Osteocyte (in vitro differentiated cells): Measurements from ENCODE around the gene KDM4D. TPM values are rescaled to one million over a fixed set of nuclear protein-coding genes. Genes with fewer than 3 reads are reported as not detected.
"Not testable (repeated sequence)": the region's sequence is repeated elsewhere in the genome, so short reads cannot be mapped to it uniquely, and the experiment has no call there.

Experiments
- DNase-seq: peaks from one replicate; pipeline ENCODE4 v3.0.0; 2021; ENCODE audit warnings: mixed read lengths; ENCODE audit not compliant: unreplicated experiment; ENCODE audit errors: extremely low spot score
- H3K27ac Mint-ChIP-seq: one replicate; pipeline ENCODE4 v1.8.0; 2021; ENCODE audit warnings: mild to moderate bottlenecking, mixed read lengths; ENCODE audit not compliant: unreplicated experiment
- H3K27me3 Mint-ChIP-seq: one replicate; pipeline ENCODE4 v1.8.0; 2021; ENCODE audit warnings: mixed read lengths; ENCODE audit not compliant: unreplicated experiment
- H3K36me3 Mint-ChIP-seq: one replicate; pipeline ENCODE4 v1.8.0; 2021; ENCODE audit warnings: mixed read lengths; ENCODE audit not compliant: unreplicated experiment
- H3K4me1 Mint-ChIP-seq: one replicate; pipeline ENCODE4 v1.8.0; 2021; ENCODE audit warnings: mixed read lengths; ENCODE audit not compliant: unreplicated experiment
- H3K4me3 Mint-ChIP-seq: one replicate; pipeline ENCODE4 v1.8.0; 2021; ENCODE audit warnings: mild to moderate bottlenecking, moderate library complexity, mixed read lengths; ENCODE audit not compliant: unreplicated experiment
- H3K9me3 Mint-ChIP-seq: one replicate; pipeline ENCODE4 v1.8.0; 2021; ENCODE audit warnings: mixed read lengths; ENCODE audit not compliant: unreplicated experiment
- total RNA-seq: library from RNA; stranded (reverse); gene quantifications from 2 replicates; pipeline ENCODE4 v1.2.1, GENCODE V29; 2021
- TF ChIP-seq, protein P1 (sequence below): fragments of 200-600 bp; sonication (generic); IDR thresholded peaks from 2 replicates; pipeline ENCODE4 v1.5.0; 2021; ENCODE audit warnings: antibody characterized with exemption, mild to moderate bottlenecking, moderate library complexity

The KDM4D gene
- total RNA-seq, 1 donor from 2014 or later, result 0.81 TPM

GRCh38 chr11:95024958-95025357, 51.4 kb downstream of the KDM4D start, which contains the start of gene KDM4E:
KDM4E (plus strand) TSS chr11:95025258; CDS start chr11:95025558, 300 bp downstream.
- H3K4me1 Mint-ChIP-seq, result no peaks in the 10 kb centered on the region
- H3K27me3 Mint-ChIP-seq, result no peaks in the 10 kb centered on the region
- TF ChIP-seq, protein P1, sequence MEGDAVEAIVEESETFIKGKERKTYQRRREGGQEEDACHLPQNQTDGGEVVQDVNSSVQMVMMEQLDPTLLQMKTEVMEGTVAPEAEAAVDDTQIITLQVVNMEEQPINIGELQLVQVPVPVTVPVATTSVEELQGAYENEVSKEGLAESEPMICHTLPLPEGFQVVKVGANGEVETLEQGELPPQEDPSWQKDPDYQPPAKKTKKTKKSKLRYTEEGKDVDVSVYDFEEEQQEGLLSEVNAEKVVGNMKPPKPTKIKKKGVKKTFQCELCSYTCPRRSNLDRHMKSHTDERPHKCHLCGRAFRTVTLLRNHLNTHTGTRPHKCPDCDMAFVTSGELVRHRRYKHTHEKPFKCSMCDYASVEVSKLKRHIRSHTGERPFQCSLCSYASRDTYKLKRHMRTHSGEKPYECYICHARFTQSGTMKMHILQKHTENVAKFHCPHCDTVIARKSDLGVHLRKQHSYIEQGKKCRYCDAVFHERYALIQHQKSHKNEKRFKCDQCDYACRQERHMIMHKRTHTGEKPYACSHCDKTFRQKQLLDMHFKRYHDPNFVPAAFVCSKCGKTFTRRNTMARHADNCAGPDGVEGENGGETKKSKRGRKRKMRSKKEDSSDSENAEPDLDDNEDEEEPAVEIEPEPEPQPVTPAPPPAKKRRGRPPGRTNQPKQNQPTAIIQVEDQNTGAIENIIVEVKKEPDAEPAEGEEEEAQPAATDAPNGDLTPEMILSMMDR, result no peak
- H3K4me3 Mint-ChIP-seq, result no peak within 1 kb of the TSS
- H3K27ac Mint-ChIP-seq, result no peak within 1 kb of the TSS
- no peak for DNase-seq
- H3K9me3 Mint-ChIP-seq, result peaks cover 3% of the 10 kb centered on the region
- H3K36me3 Mint-ChIP-seq, result no peaks in the 10 kb centered on the region

- H3K4me3 Mint-ChIP-seq, H3K9me3 Mint-ChIP-seq: not testable (repeated sequence)
Observed at GRCh38 chr11:95025594-95025993, 52.1 kb downstream of the KDM4D start.

DNA sequence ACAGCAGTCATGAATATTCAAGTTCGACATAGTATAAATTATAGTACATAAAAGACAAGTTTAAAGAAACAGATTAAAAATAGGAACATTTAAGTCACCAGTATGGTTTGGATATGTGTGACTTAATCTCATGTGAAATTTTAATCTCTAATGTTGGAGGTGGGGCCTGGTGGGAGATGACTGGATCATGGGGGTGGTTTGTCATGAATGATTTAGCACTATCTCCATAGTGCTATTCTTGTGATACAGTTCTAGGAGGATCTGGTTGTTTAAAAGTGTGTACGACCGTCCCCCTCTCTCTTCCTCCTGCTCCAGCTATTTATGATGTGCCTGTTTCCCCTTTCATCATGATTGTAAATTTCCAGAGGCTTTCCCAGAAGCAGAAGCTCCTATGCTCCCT, 54.8 kb downstream of the KDM4D start:
- no peak for DNase-seq
- TF ChIP-seq, protein P1, result no peak
- H3K4me1 Mint-ChIP-seq, result no peaks in the 10 kb centered on the region
- H3K36me3 Mint-ChIP-seq, result no peaks in the 10 kb centered on the region
- H3K4me3 Mint-ChIP-seq, result no peak overlapping the region
- peaks cover 20% of the 10 kb centered on the region for H3K27me3 Mint-ChIP-seq
- no peak overlapping the region for H3K27ac Mint-ChIP-seq
- peaks cover 6% of the 10 kb centered on the region for H3K9me3 Mint-ChIP-seq

More at GRCh38 chr11:95025594-95025993, 52.1 kb downstream of the KDM4D start:
- not testable (repeated sequence) for H3K36me3 Mint-ChIP-seq, H3K4me1 Mint-ChIP-seq, H3K27ac Mint-ChIP-seq, H3K27me3 Mint-ChIP-seq, DNase-seq

- Mint-ChIP-seq H3K9me3 (peaks cover 6% of the 10 kb centered on the region), H3K4me1 (no peaks in the 10 kb centered on the region), H3K27me3 (peaks cover 43% of the 10 kb centered on the region), H3K36me3 (no peaks in the 10 kb centered on the region), H3K27ac (no peak overlapping the region), H3K4me3 (no peak overlapping the region)
- DNase-seq, result no peak
- TF ChIP-seq, protein P1, result no peak
Observed at GRCh38 chr11:95033051-95033450, 59.5 kb downstream of the KDM4D start.

GRCh38 chr11:95035316-95035715, 61.8 kb downstream of the KDM4D start:
- TF ChIP-seq, protein P1, result no peak
- H3K27me3 Mint-ChIP-seq, result peaks cover 43% of the 10 kb centered on the region
- DNase-seq, result no peak
- H3K9me3 Mint-ChIP-seq, result no peaks in the 10 kb centered on the region
- H3K27ac Mint-ChIP-seq, result no peak overlapping the region
- no peaks in the 10 kb centered on the region for H3K36me3 Mint-ChIP-seq
- no peak overlapping the region for H3K4me3 Mint-ChIP-seq
- no peaks in the 10 kb centered on the region for H3K4me1 Mint-ChIP-seq

- not testable (repeated sequence) for H3K4me1 Mint-ChIP-seq, H3K9me3 Mint-ChIP-seq, H3K4me3 Mint-ChIP-seq, H3K36me3 Mint-ChIP-seq, DNase-seq, H3K27ac Mint-ChIP-seq
- peaks cover 39% of the 10 kb centered on the region for H3K27me3 Mint-ChIP-seq
Observed at GRCh38 chr11:95037356-95038035, 64.0 kb downstream of the KDM4D start.
